Endothelial cell of umbilical vein (primary cell): Measurements from ENCODE around the gene GDNF. TPM values are rescaled to one million over a fixed set of nuclear protein-coding genes. Genes with fewer than 3 reads are reported as not detected.

Experiments used
- BruUV-seq: library from RNA; stranded (reverse); fragments of 400-500 nt; replicated peaks from 2 replicates; lab custom pipeline; 2021; lab: Mats Ljungman, UMichigan
- CTCF ChIA-PET: fragments of 300-600, 350-600 bp; sonication (Branson Sonifier 250); formaldehyde crosslinking; loops from one replicate; lab custom pipeline; 2021; ENCODE audit warnings: antibody characterized with exemption, inconsistent platforms; lab: Charles Lee
- POLR2A ChIA-PET: fragments of 300-600, 350-600 bp; sonication (Branson Sonifier 250); formaldehyde crosslinking; loops from one replicate; lab custom pipeline; 2021; ENCODE audit warnings: antibody characterized with exemption, inconsistent platforms; lab: Charles Lee
- DNase-seq: peaks from one replicate; pipeline ENCODE4 v3.0.0-alpha.2; 2011; ENCODE audit warnings: low read depth, low spot score
- FAIRE-seq: peaks from 2 replicates; lab custom pipeline; 2011; peaks lifted over from hg19 to GRCh38; lab: Jason Lieb, UNC
- H2AFZ ChIP-seq: 2 replicates; pipeline ENCODE4 v1.6.0; 2012; ENCODE audit warnings: low read depth, low read length, control low read depth, inconsistent platforms
- H3K27ac ChIP-seq: 2 replicates; pipeline ENCODE4 v1.5.1; 2011; ENCODE audit warnings: low read depth, mild to moderate bottlenecking, control low read depth, low read length, moderate library complexity; ENCODE audit not compliant: insufficient read depth
- H3K27me3 ChIP-seq, 2 experiments: 2 replicates each; pipeline versions ENCODE4 v1.6.0 to v1.6.1; 2011; ENCODE audit warnings: low read length in 2 of 2, mixed read lengths in 1 of 2; ENCODE audit not compliant: control insufficient read depth in 2 of 2, insufficient read depth in 2 of 2
- H3K36me3 ChIP-seq, 2 experiments: 2 replicates in 1 of 2; 3 replicates in 1 of 2; pipeline ENCODE4 v1.5.1; 2011; ENCODE audit warnings: low read length in 2 of 2, mild to moderate bottlenecking in 1 of 2, moderate library complexity in 1 of 2; ENCODE audit not compliant: control insufficient read depth in 2 of 2, insufficient read depth in 2 of 2; ENCODE audit errors: extremely low read depth in 1 of 2
- H3K4me1 ChIP-seq: 3 replicates; pipeline ENCODE4 v1.5.1; 2011; ENCODE audit warnings: mild to moderate bottlenecking, low read length; ENCODE audit not compliant: control insufficient read depth, insufficient read depth; ENCODE audit errors: extremely low read depth
- H3K4me2 ChIP-seq: 2 replicates; pipeline ENCODE4 v1.6.1; 2011; ENCODE audit warnings: low read length, control low read depth, mixed read lengths; ENCODE audit not compliant: insufficient read depth
- H3K4me3 ChIP-seq, 3 experiments: fragments of 200-600 bp in 1 of 3; sonication (generic), shearing (Covaris generic) in 1 of 3; replicated peaks in 1 of 3; 2 replicates each; pipeline ENCODE4 v1.5.1; 2011 to 2016; ENCODE audit warnings: control low read depth in 3 of 3, low read length in 3 of 3, mild to moderate bottlenecking in 2 of 3, inconsistent platforms in 1 of 3, low read depth in 1 of 3, moderate library complexity in 1 of 3; ENCODE audit not compliant: insufficient read depth in 1 of 3
- H3K79me2 ChIP-seq: 2 replicates; pipeline ENCODE4 v1.6.0; 2012; ENCODE audit warnings: low read length, inconsistent platforms; ENCODE audit not compliant: control insufficient read depth, insufficient read depth
- H3K9ac ChIP-seq: replicated peaks from 2 replicates; pipeline ENCODE3; 2011; ENCODE audit warnings: low read length, control low read depth; ENCODE audit not compliant: insufficient read depth; ENCODE audit errors: extremely low read depth
- H3K9me1 ChIP-seq: replicated peaks from 3 replicates; pipeline ENCODE4 v1.6.0; 2011; ENCODE audit warnings: mild to moderate bottlenecking, low read length; ENCODE audit not compliant: control insufficient read depth, insufficient read depth; ENCODE audit errors: extremely low read depth
- H3K9me3 ChIP-seq: replicated peaks from 2 replicates; pipeline ENCODE4 v1.5.1; 2012; ENCODE audit warnings: low read length, inconsistent platforms; ENCODE audit not compliant: control insufficient read depth, insufficient read depth
- H4K20me1 ChIP-seq: replicated peaks from 2 replicates; pipeline ENCODE3; 2011; ENCODE audit warnings: mild to moderate bottlenecking, low read length; ENCODE audit not compliant: control insufficient read depth, insufficient read depth; ENCODE audit errors: extremely low read depth
- EZH2 ChIP-seq: IDR thresholded peaks from 2 replicates; pipeline ENCODE4 v1.6.1; 2012; ENCODE audit warnings: borderline replicate concordance, low read depth, mild to moderate bottlenecking, moderate library complexity, low read length, inconsistent platforms; ENCODE audit not compliant: severe bottlenecking
- FOS ChIP-seq: IDR thresholded peaks from 2 replicates; pipeline ENCODE4 v1.6.1; 2011; ENCODE audit warnings: mild to moderate bottlenecking, low read length, moderate library complexity, borderline replicate concordance; ENCODE audit not compliant: insufficient read depth
- GATA2 ChIP-seq: IDR thresholded peaks from 2 replicates; pipeline ENCODE4 v1.7.0; 2011; ENCODE audit warnings: low read depth, mild to moderate bottlenecking, moderate library complexity, mixed read lengths, low read length; ENCODE audit not compliant: insufficient read length, insufficient read depth
- JUN ChIP-seq: IDR thresholded peaks from 2 replicates; pipeline ENCODE4 v1.6.1; 2011; ENCODE audit warnings: borderline replicate concordance, low read depth; ENCODE audit not compliant: insufficient read length, insufficient read depth
- MYC ChIP-seq: IDR thresholded peaks from one replicate; pipeline ENCODE4 v1.6.1; 2011; ENCODE audit warnings: mild to moderate bottlenecking, low read depth, low read length
- POLR2A ChIP-seq: IDR thresholded peaks from 2 replicates; pipeline ENCODE4 v1.6.1; 2012; ENCODE audit warnings: low read depth, mild to moderate bottlenecking, control low read depth, low read length
- POLR2AphosphoS5 ChIP-seq: IDR thresholded peaks from 2 replicates; pipeline ENCODE4 v1.6.1; 2012; ENCODE audit warnings: low read depth, mild to moderate bottlenecking, control low read depth, low read length, moderate library complexity; ENCODE audit not compliant: insufficient read depth
- dilution Hi-C: fragments of 300-500 bp; cut with MboI; formaldehyde crosslinking; loops from one replicate; pipeline ENCODE4 v1.15.0; 2019; ENCODE audit warnings: low sequenced_read_pairs; ENCODE audit not compliant: extremely low pct_ligation_motif_present
- intact Hi-C: fragments of 100-400 bp; cut with micrococcal nuclease; formaldehyde crosslinking; loops from one replicate; pipeline ENCODE4 v1.10.0; 2022
- polyA plus RNA-seq, 4 experiments: library from polyadenylated mRNA; depleted of rRNA in 3 of 4; stranded (reverse) in 3 of 4; unstranded in 1 of 4; fragments of >200 nt; gene quantifications; 2 replicates each; pipeline versions ENCODE4 v1.2.1 to v1.2.3, GENCODE V29; 2011 to 2012; ENCODE audit warnings: missing spikeins in 1 of 4
- total RNA-seq: library from RNA; stranded (reverse); gene quantifications from 2 replicates; pipeline ENCODE4 v1.2.3, GENCODE V29; 2021
- TF ChIP-seq, protein P1 (sequence below): IDR thresholded peaks from 2 replicates; pipeline ENCODE4 v1.6.1; 2011; ENCODE audit not compliant: insufficient read depth, insufficient read length
- TF ChIP-seq, protein P2 (sequence below), 2 donors: IDR thresholded peaks; 1 replicate in 1 of 2; 2 replicates in 1 of 2; pipeline ENCODE4 v1.5.1; 2011; ENCODE audit warnings: low read length in 2 of 2, mild to moderate bottlenecking in 2 of 2, moderate library complexity in 2 of 2, control low read depth in 1 of 2, inconsistent platforms in 1 of 2, low read depth in 1 of 2; ENCODE audit not compliant: insufficient read depth in 1 of 2; ENCODE audit errors: extremely low read depth in 1 of 2

The GDNF gene
- total and polyA plus RNA-seq, 2 donors (not counting 3 experiments of a cell fraction or from before 2014, with no cell fraction given), result not detected

DNA sequence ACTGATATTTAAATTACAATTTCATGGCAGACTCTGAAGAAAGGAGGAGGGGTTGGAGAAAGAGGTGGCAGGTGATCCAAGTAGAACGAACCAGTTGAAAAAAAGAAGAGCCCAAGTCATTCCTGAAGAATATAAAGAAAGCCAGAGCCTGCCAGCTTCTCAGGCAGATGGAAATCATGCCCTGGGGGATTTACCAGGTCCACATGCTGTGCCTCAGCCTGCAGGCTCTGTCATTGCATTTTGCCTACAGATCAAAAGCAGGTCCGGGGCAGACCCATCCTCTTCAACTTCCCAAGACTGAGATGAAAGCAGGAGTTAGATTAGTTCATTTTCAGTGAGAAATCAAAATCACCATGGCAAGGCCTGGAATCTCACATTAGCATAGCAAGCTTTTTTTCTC is 48.5 kb downstream of the GDNF start:
- Histone ChIP-seq H3K79me2 (no peaks in the 10 kb centered on the region), H3K27ac (no peak overlapping the region), H3K9ac (no peak overlapping the region), H4K20me1 (no peaks in the 10 kb centered on the region), H3K4me1 (no peaks in the 10 kb centered on the region), H3K27me3 (peaks cover 0 to 3% of the 10 kb centered on the region in 2 experiments), H3K4me3 (no peak overlapping the region), H3K9me3 (no peaks in the 10 kb centered on the region), H2AFZ (no peak overlapping the region), H3K4me2 (no peak overlapping the region), H3K9me1 (no peaks in the 10 kb centered on the region), H3K36me3 (no peaks in the 10 kb centered on the region)
- CTCF ChIA-PET, result no interaction called here
- DNase-seq, result no peak
- no peak for FAIRE-seq
- intact Hi-C loops, result no loop called here
- POLR2A ChIA-PET, result no interaction called here
- dilution Hi-C loops, result no loop called here
- no TSS peak for BruUV-seq
- TF ChIP-seq, protein P1, sequence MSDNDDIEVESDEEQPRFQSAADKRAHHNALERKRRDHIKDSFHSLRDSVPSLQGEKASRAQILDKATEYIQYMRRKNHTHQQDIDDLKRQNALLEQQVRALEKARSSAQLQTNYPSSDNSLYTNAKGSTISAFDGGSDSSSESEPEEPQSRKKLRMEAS, result no peak
- TF ChIP-seq GATA2 (no peak), MYC (no peak), JUN (no peak), POLR2AphosphoS5 (no peak), POLR2A (no peak), FOS (no peak), EZH2 (no peak)
- TF ChIP-seq, protein P2, sequence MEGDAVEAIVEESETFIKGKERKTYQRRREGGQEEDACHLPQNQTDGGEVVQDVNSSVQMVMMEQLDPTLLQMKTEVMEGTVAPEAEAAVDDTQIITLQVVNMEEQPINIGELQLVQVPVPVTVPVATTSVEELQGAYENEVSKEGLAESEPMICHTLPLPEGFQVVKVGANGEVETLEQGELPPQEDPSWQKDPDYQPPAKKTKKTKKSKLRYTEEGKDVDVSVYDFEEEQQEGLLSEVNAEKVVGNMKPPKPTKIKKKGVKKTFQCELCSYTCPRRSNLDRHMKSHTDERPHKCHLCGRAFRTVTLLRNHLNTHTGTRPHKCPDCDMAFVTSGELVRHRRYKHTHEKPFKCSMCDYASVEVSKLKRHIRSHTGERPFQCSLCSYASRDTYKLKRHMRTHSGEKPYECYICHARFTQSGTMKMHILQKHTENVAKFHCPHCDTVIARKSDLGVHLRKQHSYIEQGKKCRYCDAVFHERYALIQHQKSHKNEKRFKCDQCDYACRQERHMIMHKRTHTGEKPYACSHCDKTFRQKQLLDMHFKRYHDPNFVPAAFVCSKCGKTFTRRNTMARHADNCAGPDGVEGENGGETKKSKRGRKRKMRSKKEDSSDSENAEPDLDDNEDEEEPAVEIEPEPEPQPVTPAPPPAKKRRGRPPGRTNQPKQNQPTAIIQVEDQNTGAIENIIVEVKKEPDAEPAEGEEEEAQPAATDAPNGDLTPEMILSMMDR (IDR thresholded peaks at IDR 0.05; ENCODE audit: extremely low read depth in 1 of 2, insufficient read depth in 1 of 2, low read depth in 1 of 2, low read length in 2 of 2), result no peak
